Upper lobe of left lung (tissue), 6 donors: Measurements from ENCODE around the gene KDM5A. TPM values are rescaled to one million over a fixed set of nuclear protein-coding genes. Genes with fewer than 3 reads are reported as not detected.

Experiments used
- ATAC-seq, 2 donors: fragments of 200-7000 bp; cut with Tn5 transposase; one replicate each; pipeline ENCODE4 v1.9.1; 2022; ENCODE audit warnings: mild to moderate bottlenecking in 2 of 2, moderate library complexity in 2 of 2; ENCODE audit not compliant: low FRiP score in 2 of 2
- DNase-seq, 2 donors: peaks; one replicate each; pipeline ENCODE4 v3.0.0-alpha.2; 2019 to 2020
- H3K27ac ChIP-seq, 4 donors: fragments of 200-600 bp; sonication (generic); one replicate each; pipeline ENCODE4 v1.5.1; 2016 to 2019
- H3K27me3 ChIP-seq, 4 donors: fragments of 200-600 bp; sonication (generic); one replicate each; pipeline ENCODE4 v1.5.1; 2017 to 2019
- H3K36me3 ChIP-seq, 4 donors: fragments of 200-600 bp; sonication (generic); one replicate each; pipeline ENCODE4 v1.5.1; 2016 to 2019
- H3K4me1 ChIP-seq, 4 donors: fragments of 200-600 bp; sonication (generic); one replicate each; pipeline ENCODE4 v1.5.1; 2018 to 2019
- H3K4me3 ChIP-seq, 4 donors: fragments of 200-600 bp; sonication (generic); one replicate each; pipeline ENCODE4 v1.5.1; 2017 to 2019; ENCODE audit warnings: mild to moderate bottlenecking in 2 of 4, moderate library complexity in 1 of 4
- H3K9me3 ChIP-seq, 4 donors: fragments of 200-600 bp; sonication (generic); one replicate each; pipeline ENCODE4 v1.5.1; 2018 to 2019
- CTCF ChIP-seq, 6 experiments: fragments of 450-650 bp in 4 of 6; fragments of 200-600 bp in 2 of 6; sonication (generic) in 2 of 6; IDR thresholded peaks; one replicate each; pipeline ENCODE4 v1.5.1; 2016 to 2019; ENCODE audit warnings: antibody characterized with exemption in 6 of 6
- EP300 ChIP-seq, 4 donors: sonication (generic); formaldehyde crosslinking; IDR thresholded peaks; one replicate each; pipeline ENCODE4 v1.5.1; 2017; ENCODE audit warnings: antibody characterized with exemption in 4 of 4, control low read depth in 2 of 4
- POLR2A ChIP-seq, 4 donors: fragments of 450-650 bp; IDR thresholded peaks; one replicate each; pipeline ENCODE4 v1.5.1; 2016 to 2017; ENCODE audit warnings: antibody characterized with exemption in 4 of 4, mild to moderate bottlenecking in 2 of 4
- POLR2AphosphoS5 ChIP-seq, 2 donors: sonication (generic); formaldehyde crosslinking; IDR thresholded peaks; one replicate each; pipeline ENCODE4 v1.5.1; 2017; ENCODE audit warnings: antibody characterized with exemption in 2 of 2
- WGBS, 2 donors: methylation state at CpG; one replicate each; pipeline ENCODE4 v1.1.5; 2017 to 2018; 5-methylcytosine and 5-hydroxymethylcytosine counted together
- total RNA-seq, 6 donors: library from RNA; depleted of rRNA in 4 of 6; stranded (reverse); fragments of >200 nt in 4 of 6; gene quantifications; one replicate each; pipeline versions ENCODE4 v1.1.0 to v1.2.1, GENCODE V29; 2016 to 2021
- donor health status: DM: no; HTN: no; CAD: no; lungs with moderate emphysema.
- donor health status: DM: no; HTN: yes; CAD: no; lungs with severe emphysema.

Gene KDM5A
- total RNA-seq, 6 donors from 2014 or later, result 51.2 to 79.6 (median 60.1) TPM

GRCh38 chr12:263574-263973, 125.5 kb downstream of the KDM5A start:
- no peak for TF ChIP-seq POLR2AphosphoS5 (IDR thresholded peaks at IDR 0.05)
- TF ChIP-seq CTCF (IDR thresholded peaks at IDR 0.05), result no peak
- no peak for TF ChIP-seq EP300 (IDR thresholded peaks at IDR 0.05)
- no peak for TF ChIP-seq POLR2A (IDR thresholded peaks at IDR 0.05)
- no peaks in the 10 kb centered on the region for H3K9me3 ChIP-seq
- H3K4me1 ChIP-seq, result no peaks in the 10 kb centered on the region
- WGBS, 2 donors, result 80 to 90% methylated on average over 9 of the region's 9 CpGs
- no peak overlapping the region for H3K27ac ChIP-seq
- no peaks in the 10 kb centered on the region for H3K27me3 ChIP-seq
- no peak overlapping the region for H3K4me3 ChIP-seq
- no peak for ATAC-seq
- DNase-seq, result no peak
- H3K36me3 ChIP-seq, result no peaks in the 10 kb centered on the region

GRCh38 chr12:262817-263216, 126.3 kb downstream of the KDM5A start, which contains the start of gene SLC6A13:
TSS of gene SLC6A13 (minus strand) at chr12:262836. CDS start at chr12:260052, 2,784 bp downstream.
- ATAC-seq, result peak; percentile 46 to 82
- Histone ChIP-seq H3K27me3 (no peaks in the 10 kb centered on the region), H3K9me3 (no peaks in the 10 kb centered on the region), H3K4me1 (no peaks in the 10 kb centered on the region), H3K27ac (no peak within 1 kb of the TSS), H3K4me3 (no peak within 1 kb of the TSS), H3K36me3 (no peaks in the 10 kb centered on the region)
- peak in 1 of 2 donors; percentile 42 for DNase-seq
- WGBS, 2 donors, result 27 to 30% methylated on average over 7 of the region's 7 CpGs
- TF ChIP-seq POLR2AphosphoS5 (IDR thresholded peaks at IDR 0.05) (no peak), EP300 (IDR thresholded peaks at IDR 0.05) (no peak), POLR2A (IDR thresholded peaks at IDR 0.05) (peak in 1 of 4 donors; percentile 17), CTCF (IDR thresholded peaks at IDR 0.05) (no peak)

- Histone ChIP-seq H3K36me3 (no peaks in the 10 kb centered on the region), H3K4me1 (no peaks in the 10 kb centered on the region), H3K27me3 (no peaks in the 10 kb centered on the region), H3K4me3 (no peak overlapping the region), H3K27ac (no peak overlapping the region), H3K9me3 (no peaks in the 10 kb centered on the region)
- no peak for DNase-seq
- TF ChIP-seq POLR2AphosphoS5 (IDR thresholded peaks at IDR 0.05), result no peak
- no peak for TF ChIP-seq POLR2A (IDR thresholded peaks at IDR 0.05)
- TF ChIP-seq EP300 (IDR thresholded peaks at IDR 0.05), result no peak
- no peak for TF ChIP-seq CTCF (IDR thresholded peaks at IDR 0.05)
- no peak for ATAC-seq
These were observed 127.0 kb downstream of the KDM5A start for GRCh38 chr12:262113-262512.

GRCh38 chr12:257521-258321, 131.4 kb downstream of the KDM5A start:
- 72 to 75% methylated on average over 10 to 14 of the region's 14 CpGs for WGBS, 2 donors
- no peaks in the 10 kb centered on the region for H3K27me3 ChIP-seq

More at GRCh38 chr12:257521-258321, 131.4 kb downstream of the KDM5A start:
- DNase-seq, result no peak
- Histone ChIP-seq H3K4me3 (no peak overlapping the region), H3K4me1 (no peaks in the 10 kb centered on the region), H3K27ac (no peak overlapping the region), H3K9me3 (no peaks in the 10 kb centered on the region), H3K36me3 (no peaks in the 10 kb centered on the region)
- TF ChIP-seq CTCF (IDR thresholded peaks at IDR 0.05) (no peak), EP300 (IDR thresholded peaks at IDR 0.05) (no peak), POLR2A (IDR thresholded peaks at IDR 0.05) (no peak), POLR2AphosphoS5 (IDR thresholded peaks at IDR 0.05) (no peak)
- no peak for ATAC-seq
